ENCODE results near the gene DCST1. TPM values are rescaled to one million over a fixed set of nuclear protein-coding genes. Genes with fewer than 3 reads are reported as not detected.

DCST1 gene
- total and polyA plus RNA-seq, 2 of the 13 experiments (the other 11 are each of a cell fraction or from before 2014, with no cell fraction given) = 0.04 TPM; not detected in 1

GRCh38 chr1:154992721-154993571 lies 40.7 kb upstream of the DCST1 start (continued):
- TF ChIP-seq CTCF (CRISPR knock-in tag; IDR thresholded peaks at IDR 0.05) (peak; percentile 47), ZNF615 (CRISPR knock-in tag; IDR thresholded peaks at IDR 0.05; ENCODE audit: borderline replicate concordance) (no peak), MXD3 (CRISPR knock-in tag; IDR thresholded peaks at IDR 0.05) (no peak), ZBTB7A (CRISPR knock-in tag; IDR thresholded peaks at IDR 0.05) (no peak), NBN (conservative IDR thresholded peaks at IDR 0.05) (no peak), ZSCAN30 (CRISPR knock-in tag; IDR thresholded peaks at IDR 0.05) (no peak), RAD21 (CRISPR knock-in tag; IDR thresholded peaks at IDR 0.05) (0 out of 2 replicates have a peak, but pooled peaks have one; percentile 33), TEAD2 (CRISPR knock-in tag; IDR thresholded peaks at IDR 0.05) (no peak), ZNF761 (CRISPR knock-in tag; conservative IDR thresholded peaks at IDR 0.05) (no peak), ZNF337 (CRISPR knock-in tag; IDR thresholded peaks at IDR 0.05; ENCODE audit: borderline replicate concordance, low read depth) (no peak)
